Measurements from ENCODE around the gene TBCD. TPM values are rescaled to one million over a fixed set of nuclear protein-coding genes. Genes with fewer than 3 reads are reported as not detected.

TBCD gene
- total and polyA plus RNA-seq, 12 donors = 41.3 to 107 (median 52.4) TPM

GRCh38 chr17:82930043-82930923 is 178.4 kb downstream of the TBCD start:
- DNase-seq (no peak), ATAC-seq (no peak)
- peaks cover 0 to 7% (median 3%) of the 10 kb centered on the region in 9 donors for H3K4me1 ChIP-seq
- H3K27ac ChIP-seq = no peak overlapping the region
- H3K36me3 ChIP-seq = peaks cover 0 to 99% (median 39%) of the 10 kb centered on the region in 9 donors
- intact Hi-C loops (cut with DNase I) = loop anchor here in 1 of 10 donors (5.0 kb wide), 1 partner anchor 33 kb away; no protein-coding TSS in a partner anchor
- no peaks in the 10 kb centered on the region for H3K9me3 ChIP-seq
- TF ChIP-seq, protein P1, sequence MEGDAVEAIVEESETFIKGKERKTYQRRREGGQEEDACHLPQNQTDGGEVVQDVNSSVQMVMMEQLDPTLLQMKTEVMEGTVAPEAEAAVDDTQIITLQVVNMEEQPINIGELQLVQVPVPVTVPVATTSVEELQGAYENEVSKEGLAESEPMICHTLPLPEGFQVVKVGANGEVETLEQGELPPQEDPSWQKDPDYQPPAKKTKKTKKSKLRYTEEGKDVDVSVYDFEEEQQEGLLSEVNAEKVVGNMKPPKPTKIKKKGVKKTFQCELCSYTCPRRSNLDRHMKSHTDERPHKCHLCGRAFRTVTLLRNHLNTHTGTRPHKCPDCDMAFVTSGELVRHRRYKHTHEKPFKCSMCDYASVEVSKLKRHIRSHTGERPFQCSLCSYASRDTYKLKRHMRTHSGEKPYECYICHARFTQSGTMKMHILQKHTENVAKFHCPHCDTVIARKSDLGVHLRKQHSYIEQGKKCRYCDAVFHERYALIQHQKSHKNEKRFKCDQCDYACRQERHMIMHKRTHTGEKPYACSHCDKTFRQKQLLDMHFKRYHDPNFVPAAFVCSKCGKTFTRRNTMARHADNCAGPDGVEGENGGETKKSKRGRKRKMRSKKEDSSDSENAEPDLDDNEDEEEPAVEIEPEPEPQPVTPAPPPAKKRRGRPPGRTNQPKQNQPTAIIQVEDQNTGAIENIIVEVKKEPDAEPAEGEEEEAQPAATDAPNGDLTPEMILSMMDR (IDR thresholded peaks at IDR 0.05) = no peak
- H3K27me3 ChIP-seq = no peaks in the 10 kb centered on the region
- 97 to 98% methylated on average over 56 of the region's 56 CpGs for WGBS, 2 donors
- no peak overlapping the region for H3K4me3 ChIP-seq

DNA sequence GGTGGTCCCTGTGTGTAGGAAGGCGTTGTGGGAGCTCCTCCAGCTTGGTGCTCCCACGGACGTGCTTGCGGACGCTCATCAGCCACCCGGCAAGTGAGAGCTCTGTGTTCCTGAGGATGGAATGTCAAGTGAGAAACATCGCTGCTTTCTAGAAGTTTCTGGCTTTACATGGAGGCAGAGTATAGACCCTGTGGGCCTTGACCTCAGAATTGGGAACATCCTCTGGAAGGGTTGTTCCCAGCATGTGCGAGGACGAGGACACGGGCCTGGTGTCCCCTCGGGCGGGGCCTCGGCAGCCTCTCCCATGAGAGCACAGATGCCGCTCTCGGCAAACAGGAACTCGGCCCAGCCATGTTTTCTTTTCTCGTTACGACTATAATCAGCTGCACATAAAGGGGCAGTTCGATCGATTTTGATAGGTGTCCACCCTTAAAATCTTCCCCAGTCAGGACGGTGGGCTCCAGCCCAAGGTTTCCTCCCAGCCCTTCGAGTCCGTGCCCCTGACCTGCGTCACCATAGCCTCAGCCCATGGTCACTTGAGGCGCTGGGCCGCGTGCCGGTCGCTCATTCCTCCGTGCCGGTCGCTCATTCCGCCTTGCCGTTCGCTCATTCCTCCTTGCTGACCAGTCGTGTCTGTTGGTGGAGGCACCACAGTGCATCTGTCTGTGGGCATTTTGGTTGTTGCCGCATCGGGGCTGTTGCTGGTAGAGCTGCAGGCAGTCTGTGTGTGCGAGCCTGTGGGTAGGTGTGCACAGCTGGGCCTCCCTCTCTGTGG is 179.2 kb downstream of the TBCD start:
- peaks cover 0 to 7% (median 3%) of the 10 kb centered on the region in 9 donors for H3K4me1 ChIP-seq
- H3K27me3 ChIP-seq = no peaks in the 10 kb centered on the region
- ATAC-seq = peak in 2 of 8 donors; percentile 4 to 6
- TF ChIP-seq, protein P1 (IDR thresholded peaks at IDR 0.05) = no peak
- no peak for DNase-seq
- intact Hi-C loops (cut with DNase I) = loop anchor here in 1 of 10 donors (5.0 kb wide), 1 partner anchor 34 kb away; no protein-coding TSS in a partner anchor
- H3K9me3 ChIP-seq = no peaks in the 10 kb centered on the region
- 91% methylated on average over 39 of the region's 39 CpGs for WGBS, 2 donors
- peaks cover 0 to 100% (median 35%) of the 10 kb centered on the region in 9 donors for H3K36me3 ChIP-seq
- H3K27ac ChIP-seq = peak overlapping the region in 2 of 10 donors; percentile 36 to 66
- H3K4me3 ChIP-seq = no peak overlapping the region

DNA sequence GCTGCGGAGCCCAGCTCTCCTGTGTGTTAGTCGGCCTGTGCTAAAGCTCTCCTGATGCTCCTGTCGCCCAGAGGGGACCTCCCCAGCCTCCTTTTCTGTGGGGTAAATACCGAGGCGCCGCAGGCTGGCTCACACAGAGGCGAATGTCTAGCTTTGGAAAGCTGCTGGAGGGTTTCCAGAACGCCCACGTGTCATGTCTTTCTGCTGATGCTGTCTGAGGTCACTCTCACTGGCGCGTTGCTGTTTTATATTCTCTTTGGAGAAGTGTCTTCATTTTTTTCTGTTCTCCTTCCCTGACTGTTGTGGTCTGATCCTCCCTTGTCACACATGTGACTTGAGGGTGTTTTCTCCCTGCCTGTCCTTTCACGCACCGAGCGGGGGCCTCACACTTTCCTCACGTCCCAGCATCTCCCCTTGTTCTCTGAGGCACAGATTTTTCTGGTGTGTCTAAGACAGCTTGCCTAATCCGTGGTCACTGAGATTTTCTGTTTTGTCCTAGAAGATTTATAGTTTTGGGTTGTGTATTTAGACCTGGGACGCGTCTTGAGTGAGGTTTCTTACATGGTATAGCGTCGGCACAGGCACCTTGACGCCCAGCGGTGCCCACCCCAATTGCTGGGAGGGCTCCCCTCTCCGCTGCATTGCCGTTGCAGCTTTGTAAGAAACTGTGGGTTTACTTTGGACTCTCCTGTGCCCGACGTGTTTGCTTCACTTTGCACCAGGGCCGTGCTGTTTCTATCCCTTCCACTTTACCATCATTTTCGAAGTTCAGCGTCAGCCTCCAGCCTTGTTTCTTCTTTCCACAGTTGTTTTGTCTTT is 180.0 kb downstream of the TBCD start:
- TF ChIP-seq, protein P1 (IDR thresholded peaks at IDR 0.05) = no peak
- Histone ChIP-seq H3K9me3 (no peaks in the 10 kb centered on the region), H3K4me1 (peaks cover 0 to 7% (median 3%) of the 10 kb centered on the region in 9 donors), H3K36me3 (peaks cover 0 to 100% (median 27%) of the 10 kb centered on the region in 9 donors), H3K27ac (peak overlapping the region in 2 of 10 donors; percentile 36 to 66), H3K4me3 (no peak overlapping the region), H3K27me3 (no peaks in the 10 kb centered on the region)
- DNase-seq = peak; percentile 59 to 77
- WGBS, 2 donors = 80 to 83% methylated on average over 29 of the region's 29 CpGs
- ATAC-seq = peak in 7 of 8 donors; percentile 39 to 70 (median 53)
- intact Hi-C loops (cut with DNase I) = loop anchor here in 1 of 10 donors (5.0 kb wide), 1 partner anchor 35 kb away; no protein-coding TSS in a partner anchor
